Effector memory CD4-positive, alpha-beta T cell (primary cell): Measurements from ENCODE around the gene KLHDC8B.

ENCODE experiments used
- DNase-seq, 3 donors: peaks; one replicate each; pipeline ENCODE4 v3.0.0-alpha.2; 2020
- H3K27ac ChIP-seq: 2 replicates; pipeline ENCODE4 v1.7.0; 2013; ENCODE audit warnings: mild to moderate bottlenecking, low read length, moderate library complexity; ENCODE audit not compliant: insufficient read depth, poor library complexity, severe bottlenecking
- H3K27me3 ChIP-seq: replicated peaks from 2 replicates; pipeline ENCODE4 v1.7.0; 2013; ENCODE audit warnings: mild to moderate bottlenecking, low read length; ENCODE audit not compliant: insufficient read depth, control insufficient read depth, poor library complexity, severe bottlenecking
- H3K36me3 ChIP-seq: 2 replicates; pipeline ENCODE4 v1.7.0; 2013; ENCODE audit warnings: mild to moderate bottlenecking, low read length, moderate library complexity; ENCODE audit not compliant: control insufficient read depth, insufficient read depth
- H3K4me1 ChIP-seq: 2 replicates; pipeline ENCODE4 v1.7.0; 2013; ENCODE audit warnings: low read length, mild to moderate bottlenecking; ENCODE audit not compliant: control insufficient read depth, insufficient read depth, poor library complexity, severe bottlenecking
- H3K4me3 ChIP-seq: 2 replicates; pipeline ENCODE4 v1.7.0; 2013; ENCODE audit warnings: low read length, low read depth, mild to moderate bottlenecking; ENCODE audit not compliant: insufficient read depth, poor library complexity, severe bottlenecking
- H3K9me3 ChIP-seq: 2 replicates; pipeline ENCODE4 v1.7.0; 2013; ENCODE audit warnings: mild to moderate bottlenecking, low read length, moderate library complexity; ENCODE audit not compliant: control insufficient read depth

The KLHDC8B gene

DNA sequence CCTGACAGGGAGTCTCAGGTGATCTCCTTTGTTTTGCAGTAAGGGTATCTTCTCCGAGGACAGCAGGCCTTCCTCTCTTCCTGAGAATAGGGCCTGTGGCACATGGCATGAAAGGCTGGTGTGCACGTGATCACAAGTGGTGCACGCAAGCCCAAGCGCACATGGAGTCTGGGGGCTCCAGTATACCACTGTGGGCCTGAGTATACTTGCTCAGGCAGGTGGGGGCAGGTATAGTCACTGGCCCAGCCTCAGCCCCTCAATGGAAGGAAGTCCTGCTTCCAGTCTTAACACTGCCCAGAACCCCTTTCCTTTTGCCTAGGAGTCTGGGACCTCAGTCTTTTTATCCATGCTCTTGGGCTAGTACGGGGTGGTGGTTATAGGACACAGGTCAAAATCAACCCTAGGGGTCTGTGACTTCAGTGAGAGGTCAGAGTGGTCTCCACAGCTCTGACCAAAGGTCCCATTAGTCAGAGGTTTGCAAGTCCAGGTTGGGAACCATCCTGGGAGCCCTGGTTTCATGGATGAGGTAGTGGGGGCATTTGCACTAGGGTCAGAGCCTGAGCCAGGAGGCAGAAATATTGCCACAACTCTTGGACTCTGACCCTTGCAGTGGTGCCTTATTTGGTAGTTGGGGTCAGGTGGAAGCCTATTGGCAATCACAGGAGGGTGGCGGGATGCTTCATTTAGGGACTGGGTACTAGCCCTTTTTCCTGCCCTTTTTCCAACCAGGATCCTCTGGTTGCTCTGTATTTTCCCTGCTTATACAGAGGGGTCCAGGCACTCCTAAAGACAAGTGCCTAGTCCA lies 4.4 kb upstream of the KLHDC8B start:
- peaks cover 10% of the 10 kb centered on the region for H3K36me3 ChIP-seq
- H3K4me3 ChIP-seq, result peak overlapping the region; percentile 76
- DNase-seq, result no peak
- no peaks in the 10 kb centered on the region for H3K9me3 ChIP-seq
- no peaks in the 10 kb centered on the region for H3K27me3 ChIP-seq
- peak overlapping the region; percentile 70 for H3K27ac ChIP-seq
- peaks cover 33% of the 10 kb centered on the region for H3K4me1 ChIP-seq

DNA sequence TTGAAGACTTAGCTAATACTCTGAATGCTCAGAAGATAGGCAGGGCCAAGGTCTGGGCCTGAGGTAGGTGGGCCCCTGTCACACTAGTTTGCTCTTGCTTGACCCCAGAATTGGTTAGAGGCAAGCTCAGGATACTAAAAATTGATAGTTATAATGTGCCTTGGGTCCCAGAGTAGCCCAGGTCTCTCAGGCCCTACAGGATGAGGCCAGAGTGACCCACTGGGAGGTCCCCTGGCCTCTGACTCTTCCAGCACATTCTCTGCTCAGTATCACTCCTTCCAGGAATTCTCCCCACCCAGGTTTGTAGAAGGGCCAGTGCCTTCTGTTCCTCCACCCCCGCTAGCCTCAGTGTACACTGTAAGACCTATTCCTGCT lies 667 bp upstream of the KLHDC8B start:
- DNase-seq, result no peak
- Histone ChIP-seq H3K9me3 (no peaks in the 10 kb centered on the region), H3K4me3 (peak overlapping the region; percentile 82), H3K4me1 (peaks cover 19% of the 10 kb centered on the region), H3K27me3 (no peaks in the 10 kb centered on the region), H3K27ac (no peak overlapping the region), H3K36me3 (no peaks in the 10 kb centered on the region)

DNA sequence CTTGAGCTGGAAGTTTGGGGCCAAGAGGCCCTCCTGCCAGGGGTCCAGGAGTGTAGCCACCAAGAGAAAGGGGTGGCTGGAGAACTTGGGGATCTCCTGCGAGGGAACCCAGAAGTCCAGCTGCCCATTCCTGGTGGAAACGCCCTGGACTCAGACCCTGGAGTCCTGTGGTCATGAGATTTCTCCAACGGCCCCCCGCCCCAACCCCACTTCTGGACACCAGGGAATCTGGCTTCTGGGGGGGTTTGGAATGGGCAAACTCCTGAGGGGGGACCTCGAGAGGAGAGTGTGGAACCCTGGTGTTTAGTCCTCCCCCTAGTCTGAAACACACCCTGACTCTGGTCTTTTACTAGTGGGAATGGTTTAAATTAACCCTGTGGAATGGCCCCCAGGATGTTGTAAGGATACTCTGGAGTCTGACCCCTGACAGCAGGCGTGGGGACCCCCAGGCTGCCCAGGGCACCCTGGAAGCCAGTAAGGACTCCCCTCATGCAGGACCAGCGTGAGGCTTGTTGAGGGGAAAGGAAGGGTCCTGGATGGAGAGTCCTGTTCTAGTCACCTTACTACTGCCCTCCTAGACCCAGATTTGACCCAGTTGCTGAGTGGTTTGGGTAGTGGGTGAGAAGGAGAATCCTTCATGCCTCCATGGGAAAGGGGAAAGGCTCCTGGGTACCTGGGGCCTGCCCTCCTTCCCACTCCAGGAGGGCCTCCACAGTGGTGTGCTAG lies 540 bp downstream of the KLHDC8B start:
- H3K36me3 ChIP-seq, result no peaks in the 10 kb centered on the region
- H3K4me3 ChIP-seq, result peak overlapping the region; percentile 82
- peaks cover 11% of the 10 kb centered on the region for H3K4me1 ChIP-seq
- DNase-seq, result no peak
- H3K9me3 ChIP-seq, result no peaks in the 10 kb centered on the region
- H3K27ac ChIP-seq, result no peak overlapping the region
- H3K27me3 ChIP-seq, result no peaks in the 10 kb centered on the region

DNA sequence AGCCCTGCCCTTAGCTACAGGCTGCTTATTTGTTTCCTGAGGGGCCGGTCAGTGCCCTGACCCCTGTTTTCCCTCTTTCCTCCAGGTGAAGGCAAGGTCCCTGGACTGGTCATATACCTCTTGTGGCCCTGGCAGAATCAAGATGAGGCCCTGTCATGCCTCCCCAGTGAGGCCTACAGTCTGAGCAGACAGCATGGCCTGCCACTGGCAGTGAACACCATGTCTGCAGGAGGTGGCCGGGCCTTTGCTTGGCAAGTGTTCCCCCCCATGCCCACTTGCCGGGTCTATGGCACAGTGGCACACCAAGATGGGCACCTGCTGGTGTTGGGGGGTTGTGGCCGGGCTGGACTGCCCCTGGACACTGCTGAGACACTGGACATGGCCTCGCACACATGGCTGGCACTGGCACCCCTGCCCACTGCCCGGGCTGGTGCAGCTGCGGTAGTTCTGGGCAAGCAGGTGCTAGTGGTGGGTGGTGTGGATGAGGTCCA lies 1.2 kb downstream of the KLHDC8B start:
- H3K9me3 ChIP-seq, result no peaks in the 10 kb centered on the region
- no peaks in the 10 kb centered on the region for H3K27me3 ChIP-seq
- peaks cover 11% of the 10 kb centered on the region for H3K4me1 ChIP-seq
- no peak overlapping the region for H3K4me3 ChIP-seq
- no peaks in the 10 kb centered on the region for H3K36me3 ChIP-seq
- no peak overlapping the region for H3K27ac ChIP-seq
- DNase-seq, result no peak

DNA sequence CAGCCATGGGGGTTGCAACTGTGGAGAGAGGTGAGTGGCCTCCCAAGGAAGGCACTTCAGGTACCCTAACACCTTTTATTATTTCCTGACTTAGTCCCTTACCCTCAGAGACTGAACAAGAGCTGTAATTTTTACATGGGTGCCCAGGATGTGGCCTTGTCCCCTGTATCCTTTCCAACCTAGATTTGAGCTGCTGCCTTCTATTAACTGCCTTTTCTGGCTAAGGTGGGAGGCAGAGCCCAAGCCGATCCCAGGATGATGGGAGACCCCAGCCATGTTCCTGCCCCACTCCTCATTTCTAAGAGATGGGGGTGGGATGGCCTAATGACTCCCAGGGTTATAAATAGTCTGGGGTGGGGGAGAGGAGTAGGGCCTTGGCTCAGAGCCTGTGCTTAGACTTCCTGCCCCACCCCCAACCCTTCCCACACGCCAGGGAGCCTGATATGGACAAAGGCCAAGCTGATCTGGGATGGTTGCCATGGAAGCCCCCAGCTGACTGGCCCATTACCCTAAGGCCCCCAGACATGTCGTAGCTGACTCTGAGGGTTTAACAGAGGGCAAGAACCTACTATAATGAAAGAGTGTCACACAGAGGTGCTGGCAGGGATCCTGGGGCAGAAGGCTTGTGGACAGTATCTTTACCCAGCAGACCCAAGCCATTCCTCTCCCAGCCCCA lies 1.9 kb downstream of the KLHDC8B start:
- Histone ChIP-seq H3K4me3 (no peak overlapping the region), H3K4me1 (peaks cover 11% of the 10 kb centered on the region), H3K9me3 (no peaks in the 10 kb centered on the region), H3K27me3 (no peaks in the 10 kb centered on the region), H3K27ac (no peak overlapping the region), H3K36me3 (no peaks in the 10 kb centered on the region)
- no peak for DNase-seq

DNA sequence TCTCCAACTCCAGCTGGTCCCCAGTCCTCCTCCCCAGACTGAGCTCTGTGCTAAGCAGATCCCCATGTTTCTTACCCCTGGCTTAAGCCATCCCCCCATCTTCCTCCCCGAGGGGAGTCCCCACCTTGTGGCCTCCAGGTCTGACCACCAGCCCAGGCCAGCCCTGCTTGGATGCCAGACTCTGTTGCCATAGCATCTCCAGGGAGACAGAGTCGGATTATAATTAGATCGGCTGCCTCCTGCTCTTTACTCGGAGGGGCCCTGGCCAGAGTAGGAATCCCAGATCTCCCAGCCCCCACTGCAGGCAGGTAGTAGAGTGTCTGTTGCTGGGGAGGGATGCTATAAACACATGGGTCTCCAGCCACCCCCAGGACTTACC lies 2.4 kb downstream of the KLHDC8B start:
- Histone ChIP-seq H3K36me3 (no peaks in the 10 kb centered on the region), H3K4me1 (peaks cover 11% of the 10 kb centered on the region), H3K9me3 (no peaks in the 10 kb centered on the region), H3K27me3 (no peaks in the 10 kb centered on the region), H3K27ac (no peak overlapping the region), H3K4me3 (no peak overlapping the region)
- no peak for DNase-seq

DNA sequence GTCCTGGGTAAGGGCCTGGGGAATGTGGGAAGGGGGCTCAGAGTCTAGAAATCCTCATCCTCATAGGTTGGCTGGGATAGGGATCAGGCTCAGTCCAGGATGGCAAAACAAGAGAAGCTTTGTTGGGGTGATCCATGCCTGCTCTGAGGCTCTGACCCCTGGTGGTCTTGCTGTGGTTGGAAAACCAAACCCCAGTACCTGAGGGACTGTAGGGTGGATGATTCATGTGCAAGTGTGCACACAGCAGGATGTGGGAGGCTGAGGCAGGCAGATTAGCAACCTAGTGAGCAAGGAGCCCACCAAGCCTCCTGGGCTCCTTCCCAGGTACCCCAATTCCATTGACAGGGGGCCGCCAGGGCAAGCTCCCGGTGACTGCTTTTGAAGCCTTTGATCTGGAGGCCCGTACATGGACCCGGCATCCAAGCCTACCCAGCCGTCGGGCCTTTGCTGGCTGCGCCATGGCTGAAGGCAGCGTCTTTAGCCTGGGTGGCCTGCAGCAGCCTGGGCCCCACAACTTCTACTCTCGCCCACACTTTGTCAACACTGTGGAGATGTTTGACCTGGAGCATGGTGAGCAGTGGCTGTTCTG lies 3.1 kb downstream of the KLHDC8B start:
- Histone ChIP-seq H3K9me3 (no peaks in the 10 kb centered on the region), H3K27ac (no peak overlapping the region), H3K4me1 (peaks cover 11% of the 10 kb centered on the region), H3K4me3 (no peak overlapping the region), H3K27me3 (no peaks in the 10 kb centered on the region), H3K36me3 (no peaks in the 10 kb centered on the region)
- no peak for DNase-seq

DNA sequence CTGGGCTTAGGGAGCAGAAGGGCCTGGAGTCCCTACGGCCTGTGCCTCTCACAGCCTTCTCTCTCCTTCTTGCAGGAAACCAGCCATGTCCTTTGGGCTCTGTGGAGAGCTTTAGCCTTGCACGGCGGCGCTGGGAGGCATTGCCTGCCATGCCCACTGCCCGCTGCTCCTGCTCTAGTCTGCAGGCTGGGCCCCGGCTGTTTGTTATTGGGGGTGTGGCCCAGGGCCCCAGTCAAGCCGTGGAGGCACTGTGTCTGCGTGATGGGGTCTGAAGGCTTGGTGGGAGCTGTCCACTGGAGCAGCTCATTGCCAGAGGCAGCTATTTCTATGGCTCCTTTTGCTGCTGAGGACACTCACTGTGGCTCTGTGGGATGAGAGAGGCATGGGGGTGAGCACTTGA lies 4.1 kb downstream of the KLHDC8B start:
- Histone ChIP-seq H3K27ac (no peak overlapping the region), H3K36me3 (no peaks in the 10 kb centered on the region), H3K27me3 (no peaks in the 10 kb centered on the region), H3K4me3 (no peak overlapping the region), H3K9me3 (no peaks in the 10 kb centered on the region), H3K4me1 (peaks cover 11% of the 10 kb centered on the region)
- DNase-seq, result no peak

DNA sequence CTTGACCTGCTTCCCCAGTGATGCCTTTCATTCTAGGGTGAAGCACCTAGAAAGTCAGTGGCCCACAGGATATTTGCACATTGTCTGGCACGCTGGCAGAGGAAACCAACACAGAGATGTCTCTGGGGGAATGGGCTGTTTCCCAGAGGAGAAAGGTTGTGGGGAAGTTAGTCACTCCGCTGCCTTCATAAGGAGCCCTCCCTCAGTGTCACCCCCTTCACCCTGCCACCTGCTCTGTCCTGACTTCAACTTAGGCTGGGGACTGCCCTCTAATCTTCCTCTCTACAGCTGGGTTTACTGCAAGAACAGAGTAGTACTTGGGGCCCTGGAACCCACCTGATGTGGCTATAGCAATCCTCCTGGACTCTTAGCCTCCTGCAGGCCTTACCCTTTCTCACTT lies 5.7 kb downstream of the KLHDC8B start:
- DNase-seq, result no peak
- H3K36me3 ChIP-seq, result no peaks in the 10 kb centered on the region
- H3K27me3 ChIP-seq, result no peaks in the 10 kb centered on the region
- H3K9me3 ChIP-seq, result no peaks in the 10 kb centered on the region
- H3K4me1 ChIP-seq, result no peaks in the 10 kb centered on the region
- no peak overlapping the region for H3K27ac ChIP-seq
- H3K4me3 ChIP-seq, result no peak overlapping the region
